Transverse colon (tissue), 4 donors: ENCODE results near the gene DSN1. TPM values are rescaled to one million over a fixed set of nuclear protein-coding genes. Genes with fewer than 3 reads are reported as not detected.
A peak's percentile ranks its signal among the peaks of the same experiment; 100 is the strongest.

Experiments
- DNase-seq: peaks from one replicate; pipeline ENCODE4 v3.0.0-alpha.2; 2019
- H3K27ac ChIP-seq, 4 donors: fragments of 200-600 bp; sonication (generic); 2 replicates each; pipeline ENCODE4 v1.5.1; 2016 to 2018; ENCODE audit warnings: inconsistent platforms in 4 of 4
- H3K27me3 ChIP-seq: fragments of 200-600 bp; sonication (generic); 2 replicates; pipeline ENCODE4 v1.5.1; 2017; ENCODE audit warnings: inconsistent platforms
- H3K36me3 ChIP-seq, 4 donors: fragments of 200-600 bp; sonication (generic); 2 replicates each; pipeline ENCODE4 v1.5.1; 2017 to 2019; ENCODE audit warnings: inconsistent platforms in 4 of 4
- H3K4me1 ChIP-seq, 4 donors: fragments of 200-600 bp; sonication (generic); 2 replicates each; pipeline ENCODE4 v1.5.1; 2017 to 2020; ENCODE audit warnings: inconsistent platforms in 4 of 4
- H3K4me3 ChIP-seq, 4 donors: fragments of 200-600 bp; sonication (generic); 1 replicate in 1 of 4; 2 replicates in 3 of 4; pipeline versions ENCODE4 v1.5.1 to v1.6.1; 2017 to 2019; ENCODE audit warnings: inconsistent platforms in 4 of 4
- H3K9me3 ChIP-seq, 2 donors: fragments of 200-600 bp; sonication (generic); 2 replicates each; pipeline ENCODE4 v1.5.1; 2017 to 2019; ENCODE audit warnings: inconsistent platforms in 2 of 2
- CTCF ChIP-seq, 5 experiments: fragments of 200-600 bp in 3 of 5; fragments of 450-650 bp in 2 of 5; sonication (generic) in 3 of 5; IDR thresholded peaks; 1 replicate in 2 of 5; 2 replicates in 3 of 5; pipeline ENCODE4 v1.5.1; 2016 to 2017; ENCODE audit warnings: antibody characterized with exemption in 5 of 5, inconsistent platforms in 3 of 5, mild to moderate bottlenecking in 2 of 5, moderate library complexity in 1 of 5
- EP300 ChIP-seq: sonication (generic); formaldehyde crosslinking; IDR thresholded peaks from one replicate; pipeline ENCODE4 v1.6.1; 2017; ENCODE audit warnings: antibody characterized with exemption, low read depth
- POLR2A ChIP-seq: fragments of 450-650 bp; IDR thresholded peaks from one replicate; pipeline ENCODE4 v1.6.1; 2016; ENCODE audit warnings: antibody characterized with exemption, mild to moderate bottlenecking, moderate library complexity
- POLR2AphosphoS5 ChIP-seq, 3 donors: sonication (generic); formaldehyde crosslinking; IDR thresholded peaks; one replicate each; pipeline ENCODE4 v1.6.1; 2016; ENCODE audit warnings: antibody characterized with exemption in 3 of 3
- WGBS, 2 donors: methylation state at CpG; one replicate each; pipeline ENCODE4 v1.1.5; 2018; ENCODE audit warnings: low coverage in 1 of 2; 5-methylcytosine and 5-hydroxymethylcytosine counted together
- in situ Hi-C, 4 donors: fragments of 200-750 bp; cut with MboI; loops; one replicate each; pipeline versions ENCODE4 v1.15.0 to v1.15.1; 2017; ENCODE audit warnings: low sequenced_read_pairs in 3 of 4, low pct_ligation_motif_present in 1 of 4, low pct_unique_long_range_greater_than_20kb in 1 of 4
- intact Hi-C: fragments of 100-400 bp; cut with DNase I; formaldehyde crosslinking; loops from one replicate; pipeline ENCODE4 v1.15.1; 2023; ENCODE audit warnings: low total_unique reads
- total RNA-seq, 4 donors: library from RNA; depleted of rRNA; stranded (reverse); fragments of >200 nt; gene quantifications; one replicate each; pipeline ENCODE4 v1.1.0, GENCODE V29; 2016

The DSN1 gene
- total RNA-seq, 4 donors from 2014 or later, result 0.40 to 9.8 (median 5.1) TPM

- no peak overlapping the region for H3K4me3 ChIP-seq
- peak overlapping the region; percentile 93 to 99 (median 97) for H3K27ac ChIP-seq
- no peak for TF ChIP-seq POLR2AphosphoS5 (IDR thresholded peaks at IDR 0.05)
- no peak for TF ChIP-seq CTCF (IDR thresholded peaks at IDR 0.05)
- H3K36me3 ChIP-seq, result no peaks in the 10 kb centered on the region
- H3K27me3 ChIP-seq, result no peaks in the 10 kb centered on the region
- intact Hi-C loops (no loop called here), in situ Hi-C loops (no loop called here)
- 78% methylated on average over 2 of the region's 2 CpGs; no CpG with 5 or more reads in 1 of the 2 donors for WGBS, 2 donors
- H3K4me1 ChIP-seq, result peaks cover 6 to 32% (median 15%) of the 10 kb centered on the region in 4 donors
- no peaks in the 10 kb centered on the region for H3K9me3 ChIP-seq
- DNase-seq, result no peak
Observed at GRCh38 chr20:36775196-36775595, 1.6 kb upstream of the DSN1 start.

GRCh38 chr20:36773107-36773596 lies 411 bp downstream of the DSN1 start:
- no peak for DNase-seq
- peaks cover 6 to 32% (median 15%) of the 10 kb centered on the region in 4 donors for H3K4me1 ChIP-seq
- no peak for TF ChIP-seq POLR2A
- TF ChIP-seq CTCF (IDR thresholded peaks at IDR 0.05), result no peak
- TF ChIP-seq EP300, result no peak
- TF ChIP-seq POLR2AphosphoS5 (IDR thresholded peaks at IDR 0.05), result no peak
- 0 to 2% methylated on average over 5 to 28 of the region's 28 CpGs for WGBS, 2 donors
- intact Hi-C loops (no loop called here), in situ Hi-C loops (loop anchor here in 1 of 4 donors (25.0 kb wide), 1 partner anchor 211 kb away; the partner anchor contains the start of gene TGIF2)
- peak overlapping the region; percentile 52 to 92 (median 61) for H3K4me3 ChIP-seq
- no peaks in the 10 kb centered on the region for H3K36me3 ChIP-seq
- H3K27me3 ChIP-seq, result no peaks in the 10 kb centered on the region
- H3K9me3 ChIP-seq, result no peaks in the 10 kb centered on the region
- peak overlapping the region; percentile 93 to 99 (median 97) for H3K27ac ChIP-seq

- peaks cover 6 to 29% (median 15%) of the 10 kb centered on the region in 4 donors for H3K4me1 ChIP-seq
- intact Hi-C loops (no loop called here), in situ Hi-C loops (loop anchor here in 1 of 4 donors (25.0 kb wide), 1 partner anchor 208 kb away; the partner anchor contains the start of gene TGIF2)
- H3K9me3 ChIP-seq, result no peaks in the 10 kb centered on the region
- no peak overlapping the region for H3K27ac ChIP-seq
- no peak overlapping the region for H3K4me3 ChIP-seq
- WGBS, 2 donors, result 94% methylated on average over 7 of the region's 7 CpGs; no CpG with 5 or more reads in 1 of the 2 donors
- no peaks in the 10 kb centered on the region for H3K27me3 ChIP-seq
- H3K36me3 ChIP-seq, result no peaks in the 10 kb centered on the region
- TF ChIP-seq POLR2A (no peak), POLR2AphosphoS5 (IDR thresholded peaks at IDR 0.05) (no peak), EP300 (no peak), CTCF (IDR thresholded peaks at IDR 0.05) (no peak)
- DNase-seq, result no peak
Observed at GRCh38 chr20:36770680-36771079, 2.9 kb downstream of the DSN1 start.

- no peaks in the 10 kb centered on the region for H3K36me3 ChIP-seq
- WGBS, 2 donors, result 72 to 79% methylated on average over 5 of the region's 5 CpGs
- TF ChIP-seq POLR2AphosphoS5 (IDR thresholded peaks at IDR 0.05) (no peak), CTCF (IDR thresholded peaks at IDR 0.05) (no peak), POLR2A (no peak), EP300 (no peak)
- H3K27me3 ChIP-seq, result no peaks in the 10 kb centered on the region
- H3K4me3 ChIP-seq, result no peak overlapping the region
- no peak for DNase-seq
- no peak overlapping the region for H3K27ac ChIP-seq
- no peaks in the 10 kb centered on the region for H3K9me3 ChIP-seq
- in situ Hi-C loops (loop anchor here in 1 of 4 donors (25.0 kb wide), 1 partner anchor 207 kb away; the partner anchor contains the start of gene TGIF2), intact Hi-C loops (no loop called here)
- peaks cover 6 to 13% (median 9%) of the 10 kb centered on the region in 4 donors for H3K4me1 ChIP-seq
Observed at GRCh38 chr20:36768768-36769430, 4.7 kb downstream of the DSN1 start.
